WTC11 (cell line): ENCODE results near the gene DMKN.

Experiments used
- CREB1 ChIP-seq: sonication (generic); formaldehyde crosslinking; IDR thresholded peaks from 2 replicates; pipeline ENCODE4 v1.8.0; 2023; ENCODE audit warnings: mild to moderate bottlenecking, missing genetic modification reagents
- ETV6 ChIP-seq: sonication (generic); formaldehyde crosslinking; IDR thresholded peaks from 2 replicates; pipeline ENCODE4 v1.8.1; 2022; ENCODE audit warnings: mild to moderate bottlenecking, missing genetic modification reagents
- JUN ChIP-seq: sonication (generic); formaldehyde crosslinking; IDR thresholded peaks from 2 replicates; pipeline ENCODE4 v1.8.0; 2023; ENCODE audit warnings: mild to moderate bottlenecking, missing genetic modification reagents
- NR2C2 ChIP-seq: sonication (generic); formaldehyde crosslinking; IDR thresholded peaks from 2 replicates; pipeline ENCODE4 v1.8.0; 2022; ENCODE audit warnings: mild to moderate bottlenecking, missing genetic modification reagents
- SP1 ChIP-seq: sonication (generic); formaldehyde crosslinking; conservative IDR thresholded peaks from 2 replicates; pipeline ENCODE4 v1.8.1; 2022; ENCODE audit warnings: missing genetic modification reagents
- ZBTB21 ChIP-seq: sonication (generic); formaldehyde crosslinking; IDR thresholded peaks from 2 replicates; pipeline ENCODE4 v1.8.1; 2023; ENCODE audit warnings: mild to moderate bottlenecking, missing genetic modification reagents, borderline replicate concordance
- ZNF423 ChIP-seq: fragments of 250-450 bp; sonication (Bioruptor Pico); IDR thresholded peaks from 2 replicates; pipeline ENCODE4 v2.1.2; 2022; ENCODE audit warnings: mild to moderate bottlenecking, moderate library complexity
- TF ChIP-seq, protein P1 (sequence below): fragments of 200-600 bp; IDR thresholded peaks from 2 replicates; pipeline ENCODE4 v1.8.0; 2022; ENCODE audit warnings: antibody characterized with exemption
- TF ChIP-seq, protein P2 (sequence below): sonication (generic); formaldehyde crosslinking; IDR thresholded peaks from 2 replicates; pipeline ENCODE4 v1.8.1; 2023; ENCODE audit warnings: mild to moderate bottlenecking, missing genetic modification reagents
- TF ChIP-seq, protein P3 (sequence below): sonication (generic); formaldehyde crosslinking; IDR thresholded peaks from 2 replicates; pipeline ENCODE4 v1.8.1; 2023; ENCODE audit warnings: mild to moderate bottlenecking, moderate library complexity, missing genetic modification reagents
- TF ChIP-seq, protein P4 (sequence below): sonication (generic); formaldehyde crosslinking; conservative IDR thresholded peaks from 2 replicates; pipeline ENCODE4 v1.8.1; 2022; ENCODE audit warnings: mild to moderate bottlenecking, missing genetic modification reagents
- TF ChIP-seq, protein P5 (sequence below): sonication (generic); formaldehyde crosslinking; IDR thresholded peaks from 2 replicates; pipeline ENCODE4 v1.8.0; 2022; ENCODE audit warnings: mild to moderate bottlenecking, missing genetic modification reagents
- TF ChIP-seq, protein P6 (sequence below): fragments of 250-450 bp; sonication (Bioruptor Pico); IDR thresholded peaks from 2 replicates; pipeline ENCODE4 v1.8.0; 2021; ENCODE audit warnings: mild to moderate bottlenecking
- TF ChIP-seq, protein P7 (sequence below): sonication (generic); formaldehyde crosslinking; IDR thresholded peaks from 2 replicates; pipeline ENCODE4 v1.8.1; 2023; ENCODE audit warnings: mild to moderate bottlenecking, missing genetic modification reagents, moderate library complexity

DNA sequence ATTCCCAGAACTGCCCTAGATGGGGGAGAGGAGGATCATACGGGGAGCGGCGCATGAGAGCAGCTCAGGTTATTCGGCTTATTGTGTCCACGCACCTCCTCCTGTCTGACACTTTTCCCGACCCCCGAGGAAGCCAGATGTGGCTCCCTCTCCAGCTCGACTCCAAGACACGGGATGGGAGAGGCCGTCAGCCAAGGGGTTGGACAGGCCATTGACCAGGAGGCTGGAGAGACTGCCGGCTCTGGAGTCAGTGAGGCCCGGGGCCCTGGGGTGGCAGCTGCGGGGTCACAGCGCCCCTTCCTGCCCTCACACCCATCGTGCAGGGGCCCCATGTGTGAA is 2.9 kb downstream of the DMKN start:
- TF ChIP-seq JUN (CRISPR knock-in tag): no peak
- TF ChIP-seq, protein P1, sequence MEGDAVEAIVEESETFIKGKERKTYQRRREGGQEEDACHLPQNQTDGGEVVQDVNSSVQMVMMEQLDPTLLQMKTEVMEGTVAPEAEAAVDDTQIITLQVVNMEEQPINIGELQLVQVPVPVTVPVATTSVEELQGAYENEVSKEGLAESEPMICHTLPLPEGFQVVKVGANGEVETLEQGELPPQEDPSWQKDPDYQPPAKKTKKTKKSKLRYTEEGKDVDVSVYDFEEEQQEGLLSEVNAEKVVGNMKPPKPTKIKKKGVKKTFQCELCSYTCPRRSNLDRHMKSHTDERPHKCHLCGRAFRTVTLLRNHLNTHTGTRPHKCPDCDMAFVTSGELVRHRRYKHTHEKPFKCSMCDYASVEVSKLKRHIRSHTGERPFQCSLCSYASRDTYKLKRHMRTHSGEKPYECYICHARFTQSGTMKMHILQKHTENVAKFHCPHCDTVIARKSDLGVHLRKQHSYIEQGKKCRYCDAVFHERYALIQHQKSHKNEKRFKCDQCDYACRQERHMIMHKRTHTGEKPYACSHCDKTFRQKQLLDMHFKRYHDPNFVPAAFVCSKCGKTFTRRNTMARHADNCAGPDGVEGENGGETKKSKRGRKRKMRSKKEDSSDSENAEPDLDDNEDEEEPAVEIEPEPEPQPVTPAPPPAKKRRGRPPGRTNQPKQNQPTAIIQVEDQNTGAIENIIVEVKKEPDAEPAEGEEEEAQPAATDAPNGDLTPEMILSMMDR: peak; percentile 44
- TF ChIP-seq ZNF423 (CRISPR knock-in tag): no peak
- TF ChIP-seq, protein P2, sequence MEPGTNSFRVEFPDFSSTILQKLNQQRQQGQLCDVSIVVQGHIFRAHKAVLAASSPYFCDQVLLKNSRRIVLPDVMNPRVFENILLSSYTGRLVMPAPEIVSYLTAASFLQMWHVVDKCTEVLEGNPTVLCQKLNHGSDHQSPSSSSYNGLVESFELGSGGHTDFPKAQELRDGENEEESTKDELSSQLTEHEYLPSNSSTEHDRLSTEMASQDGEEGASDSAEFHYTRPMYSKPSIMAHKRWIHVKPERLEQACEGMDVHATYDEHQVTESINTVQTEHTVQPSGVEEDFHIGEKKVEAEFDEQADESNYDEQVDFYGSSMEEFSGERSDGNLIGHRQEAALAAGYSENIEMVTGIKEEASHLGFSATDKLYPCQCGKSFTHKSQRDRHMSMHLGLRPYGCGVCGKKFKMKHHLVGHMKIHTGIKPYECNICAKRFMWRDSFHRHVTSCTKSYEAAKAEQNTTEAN (CRISPR knock-in tag): no peak
- no peak for TF ChIP-seq ZBTB21
- TF ChIP-seq ETV6 (CRISPR knock-in tag): no peak; the same call in 1 of the 2 replicates
- TF ChIP-seq, protein P3, sequence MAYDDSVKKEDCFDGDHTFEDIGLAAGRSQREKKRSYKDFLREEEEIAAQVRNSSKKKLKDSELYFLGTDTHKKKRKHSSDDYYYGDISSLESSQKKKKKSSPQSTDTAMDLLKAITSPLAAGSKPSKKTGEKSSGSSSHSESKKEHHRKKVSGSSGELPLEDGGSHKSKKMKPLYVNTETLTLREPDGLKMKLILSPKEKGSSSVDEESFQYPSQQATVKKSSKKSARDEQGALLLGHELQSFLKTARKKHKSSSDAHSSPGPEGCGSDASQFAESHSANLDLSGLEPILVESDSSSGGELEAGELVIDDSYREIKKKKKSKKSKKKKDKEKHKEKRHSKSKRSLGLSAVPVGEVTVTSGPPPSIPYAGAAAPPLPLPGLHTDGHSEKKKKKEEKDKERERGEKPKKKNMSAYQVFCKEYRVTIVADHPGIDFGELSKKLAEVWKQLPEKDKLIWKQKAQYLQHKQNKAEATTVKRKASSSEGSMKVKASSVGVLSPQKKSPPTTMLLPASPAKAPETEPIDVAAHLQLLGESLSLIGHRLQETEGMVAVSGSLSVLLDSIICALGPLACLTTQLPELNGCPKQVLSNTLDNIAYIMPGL: no peak
- TF ChIP-seq, protein P4, sequence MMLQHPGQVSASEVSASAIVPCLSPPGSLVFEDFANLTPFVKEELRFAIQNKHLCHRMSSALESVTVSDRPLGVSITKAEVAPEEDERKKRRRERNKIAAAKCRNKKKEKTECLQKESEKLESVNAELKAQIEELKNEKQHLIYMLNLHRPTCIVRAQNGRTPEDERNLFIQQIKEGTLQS (CRISPR knock-in tag): no peak
- TF ChIP-seq, protein P5, sequence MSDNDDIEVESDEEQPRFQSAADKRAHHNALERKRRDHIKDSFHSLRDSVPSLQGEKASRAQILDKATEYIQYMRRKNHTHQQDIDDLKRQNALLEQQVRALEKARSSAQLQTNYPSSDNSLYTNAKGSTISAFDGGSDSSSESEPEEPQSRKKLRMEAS (CRISPR knock-in tag): no peak
- no peak for TF ChIP-seq NR2C2 (CRISPR knock-in tag)
- TF ChIP-seq CREB1 (CRISPR knock-in tag): no peak
- TF ChIP-seq, protein P6, sequence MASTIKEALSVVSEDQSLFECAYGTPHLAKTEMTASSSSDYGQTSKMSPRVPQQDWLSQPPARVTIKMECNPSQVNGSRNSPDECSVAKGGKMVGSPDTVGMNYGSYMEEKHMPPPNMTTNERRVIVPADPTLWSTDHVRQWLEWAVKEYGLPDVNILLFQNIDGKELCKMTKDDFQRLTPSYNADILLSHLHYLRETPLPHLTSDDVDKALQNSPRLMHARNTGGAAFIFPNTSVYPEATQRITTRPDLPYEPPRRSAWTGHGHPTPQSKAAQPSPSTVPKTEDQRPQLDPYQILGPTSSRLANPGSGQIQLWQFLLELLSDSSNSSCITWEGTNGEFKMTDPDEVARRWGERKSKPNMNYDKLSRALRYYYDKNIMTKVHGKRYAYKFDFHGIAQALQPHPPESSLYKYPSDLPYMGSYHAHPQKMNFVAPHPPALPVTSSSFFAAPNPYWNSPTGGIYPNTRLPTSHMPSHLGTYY (CRISPR knock-in tag): no peak
- TF ChIP-seq SP1 (CRISPR knock-in tag): no peak
- TF ChIP-seq, protein P7, sequence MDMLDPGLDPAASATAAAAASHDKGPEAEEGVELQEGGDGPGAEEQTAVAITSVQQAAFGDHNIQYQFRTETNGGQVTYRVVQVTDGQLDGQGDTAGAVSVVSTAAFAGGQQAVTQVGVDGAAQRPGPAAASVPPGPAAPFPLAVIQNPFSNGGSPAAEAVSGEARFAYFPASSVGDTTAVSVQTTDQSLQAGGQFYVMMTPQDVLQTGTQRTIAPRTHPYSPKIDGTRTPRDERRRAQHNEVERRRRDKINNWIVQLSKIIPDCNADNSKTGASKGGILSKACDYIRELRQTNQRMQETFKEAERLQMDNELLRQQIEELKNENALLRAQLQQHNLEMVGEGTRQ: no peak
